ENCODE measurements around the gene LPP.
A peak's percentile ranks its signal among the peaks of the same experiment; 100 is the strongest.

LPP gene

GRCh38 chr3:188253800-188254452, 100.0 kb downstream of the LPP start:
- DNase-seq: no peak

GRCh38 chr3:188254520-188255070, 100.6 kb downstream of the LPP start:
- no peak for DNase-seq

GRCh38 chr3:188255190-188255589, 101.2 kb downstream of the LPP start:
- DNase-seq: no peak

- no peak for DNase-seq
These were observed 102.8 kb downstream of the LPP start for GRCh38 chr3:188256758-188257157.

- no peak for DNase-seq
These were observed 103.5 kb downstream of the LPP start for GRCh38 chr3:188257384-188258026.

GRCh38 chr3:188259191-188259590, 105.2 kb downstream of the LPP start:
- peak in 1 of 14 donors; percentile 53 for DNase-seq

GRCh38 chr3:188259596-188259995, 105.6 kb downstream of the LPP start:
- DNase-seq: peak in 1 of 14 donors; percentile 74

- no peak for DNase-seq
These were observed 107.1 kb downstream of the LPP start for GRCh38 chr3:188261011-188261410.

- no peak for DNase-seq
These were observed 108.5 kb downstream of the LPP start for GRCh38 chr3:188262488-188262887.

- DNase-seq: peak in 10 of 14 donors; percentile 27 to 84 (median 33)
These were observed 109.1 kb downstream of the LPP start for GRCh38 chr3:188262913-188263683.

- DNase-seq: peak in 2 of 14 donors; percentile 15 to 17
These were observed 110.6 kb downstream of the LPP start for GRCh38 chr3:188264226-188265207.

- peak in 1 of 14 donors; percentile 68 for DNase-seq
These were observed 112.8 kb downstream of the LPP start for GRCh38 chr3:188266562-188267274.

- no peak for DNase-seq
These were observed 113.9 kb downstream of the LPP start for GRCh38 chr3:188267790-188268335.

- no peak for DNase-seq
These were observed 114.4 kb downstream of the LPP start for GRCh38 chr3:188268336-188268735.

- no peak for DNase-seq
These were observed 115.1 kb downstream of the LPP start for GRCh38 chr3:188269040-188269439.

- peak in 1 of 14 donors; percentile 37 for DNase-seq
These were observed 116.5 kb downstream of the LPP start for GRCh38 chr3:188270423-188270972.

- DNase-seq: no peak
These were observed 117.4 kb downstream of the LPP start for GRCh38 chr3:188271226-188271914.

- DNase-seq: peak in 1 of 14 donors; percentile 26
These were observed 118.8 kb downstream of the LPP start for GRCh38 chr3:188272481-188273372.
